GM12865 (cell line): ENCODE measurements around the gene SLC24A3.

Experiments
- DNase-seq: peaks from one replicate; pipeline ENCODE4 v3.0.0; 2010; ENCODE audit warnings: low read depth
- H3K4me3 ChIP-seq: 2 replicates; pipeline ENCODE4 v1.5.1; 2011; ENCODE audit warnings: mild to moderate bottlenecking, low read depth, low read length, control low read depth
- TF ChIP-seq, protein P1 (sequence below): IDR thresholded peaks from 2 replicates; pipeline ENCODE4 v1.5.1; 2011; ENCODE audit warnings: low read length, control low read depth, low read depth, inconsistent platforms; ENCODE audit not compliant: insufficient read depth; ENCODE audit errors: missing control alignments

The SLC24A3 gene

GRCh38 chr20:19330731-19331130 is 118.3 kb downstream of the SLC24A3 start:
- TF ChIP-seq, protein P1, sequence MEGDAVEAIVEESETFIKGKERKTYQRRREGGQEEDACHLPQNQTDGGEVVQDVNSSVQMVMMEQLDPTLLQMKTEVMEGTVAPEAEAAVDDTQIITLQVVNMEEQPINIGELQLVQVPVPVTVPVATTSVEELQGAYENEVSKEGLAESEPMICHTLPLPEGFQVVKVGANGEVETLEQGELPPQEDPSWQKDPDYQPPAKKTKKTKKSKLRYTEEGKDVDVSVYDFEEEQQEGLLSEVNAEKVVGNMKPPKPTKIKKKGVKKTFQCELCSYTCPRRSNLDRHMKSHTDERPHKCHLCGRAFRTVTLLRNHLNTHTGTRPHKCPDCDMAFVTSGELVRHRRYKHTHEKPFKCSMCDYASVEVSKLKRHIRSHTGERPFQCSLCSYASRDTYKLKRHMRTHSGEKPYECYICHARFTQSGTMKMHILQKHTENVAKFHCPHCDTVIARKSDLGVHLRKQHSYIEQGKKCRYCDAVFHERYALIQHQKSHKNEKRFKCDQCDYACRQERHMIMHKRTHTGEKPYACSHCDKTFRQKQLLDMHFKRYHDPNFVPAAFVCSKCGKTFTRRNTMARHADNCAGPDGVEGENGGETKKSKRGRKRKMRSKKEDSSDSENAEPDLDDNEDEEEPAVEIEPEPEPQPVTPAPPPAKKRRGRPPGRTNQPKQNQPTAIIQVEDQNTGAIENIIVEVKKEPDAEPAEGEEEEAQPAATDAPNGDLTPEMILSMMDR = no peak
- H3K4me3 ChIP-seq = no peak overlapping the region
- DNase-seq = no peak

DNA sequence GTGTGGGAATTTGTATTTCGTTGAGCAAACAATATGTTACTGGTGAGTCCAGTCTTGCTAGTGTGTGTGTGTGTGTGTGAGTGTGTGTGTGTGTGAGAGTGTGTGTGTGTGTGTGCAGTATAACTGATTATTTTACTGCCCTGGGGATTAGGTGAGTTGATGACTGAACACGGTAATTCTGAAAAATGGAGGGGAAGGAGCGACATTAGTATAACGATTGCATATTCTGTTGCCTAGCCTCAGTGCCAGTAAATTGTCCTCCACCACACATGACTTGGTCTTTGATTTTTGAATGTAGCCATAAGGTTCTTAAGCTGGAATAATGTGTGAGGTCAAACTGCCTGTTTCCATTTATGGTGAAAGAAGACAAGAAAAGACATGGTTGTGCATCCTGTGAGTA is 121.1 kb downstream of the SLC24A3 start:
- no peak for DNase-seq
- no peak overlapping the region for H3K4me3 ChIP-seq
- TF ChIP-seq, protein P1 = no peak

- TF ChIP-seq, protein P1 = no peak
- no peak for DNase-seq
- H3K4me3 ChIP-seq = no peak overlapping the region
Observed at GRCh38 chr20:19335341-19335740, 122.9 kb downstream of the SLC24A3 start.

DNA sequence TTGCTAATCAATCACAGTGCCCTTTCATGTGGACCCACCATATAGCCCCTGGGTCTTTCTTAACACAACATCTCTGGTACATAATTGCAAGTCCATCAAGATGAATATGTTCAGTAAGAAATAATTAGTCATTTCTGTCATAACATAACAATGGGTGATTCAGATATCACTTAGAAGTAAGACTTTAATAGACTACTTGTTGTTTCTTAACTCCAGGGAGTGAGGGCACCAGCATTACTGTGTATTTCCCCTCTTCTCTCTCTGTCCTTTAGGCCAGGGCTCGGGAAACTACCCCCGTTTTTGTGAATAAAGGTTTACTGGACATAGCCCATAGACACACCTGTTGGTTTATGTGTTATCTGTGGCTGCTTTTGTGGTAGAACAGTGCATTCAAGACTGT is 123.5 kb downstream of the SLC24A3 start:
- no peak for DNase-seq
- H3K4me3 ChIP-seq = no peak overlapping the region
- TF ChIP-seq, protein P1 = no peak

DNA sequence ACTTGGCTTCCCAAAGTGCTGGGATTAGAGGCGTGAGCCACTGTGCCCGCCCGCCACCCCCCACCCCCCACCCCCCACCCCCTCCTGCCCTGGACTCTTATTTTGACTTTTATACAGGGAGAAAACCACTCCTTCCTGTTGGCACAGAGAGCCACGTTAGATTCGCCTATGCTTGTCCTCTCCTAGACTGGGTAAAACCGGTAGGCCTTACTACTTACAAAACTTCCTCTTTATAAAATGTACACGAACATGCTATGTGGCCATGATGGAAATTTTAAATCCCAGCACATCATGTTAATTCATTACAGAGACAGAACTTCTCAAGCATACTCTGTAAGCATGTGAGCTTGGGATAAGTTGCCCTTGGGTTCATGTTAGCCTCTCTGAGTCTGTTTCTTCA is 124.2 kb downstream of the SLC24A3 start:
- no peak for DNase-seq
- TF ChIP-seq, protein P1 = no peak

DNA sequence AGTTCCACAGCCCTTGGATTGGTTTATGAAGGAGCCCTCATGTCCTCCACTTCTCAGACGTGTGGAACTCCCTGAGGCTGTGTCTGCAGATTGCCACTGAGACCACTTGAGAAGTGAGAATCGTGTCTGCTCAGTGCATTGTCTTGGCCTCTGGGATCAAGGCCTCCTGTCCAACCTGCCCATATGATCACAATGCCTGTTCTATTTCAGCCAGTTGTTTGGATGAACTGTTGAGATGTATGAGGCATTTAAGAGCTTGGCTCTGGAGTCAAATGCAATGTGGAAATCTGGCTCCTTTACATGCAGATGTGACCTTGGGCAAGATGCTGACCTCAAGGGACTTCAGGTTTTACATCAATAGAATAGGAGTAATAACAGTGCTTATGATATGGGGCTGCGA is 125.9 kb downstream of the SLC24A3 start:
- TF ChIP-seq, protein P1 = no peak
- DNase-seq = no peak
- no peak overlapping the region for H3K4me3 ChIP-seq

More for the DNA sequence above, 124.2 kb downstream of the SLC24A3 start:
- H3K4me3 ChIP-seq = no peak overlapping the region

DNA sequence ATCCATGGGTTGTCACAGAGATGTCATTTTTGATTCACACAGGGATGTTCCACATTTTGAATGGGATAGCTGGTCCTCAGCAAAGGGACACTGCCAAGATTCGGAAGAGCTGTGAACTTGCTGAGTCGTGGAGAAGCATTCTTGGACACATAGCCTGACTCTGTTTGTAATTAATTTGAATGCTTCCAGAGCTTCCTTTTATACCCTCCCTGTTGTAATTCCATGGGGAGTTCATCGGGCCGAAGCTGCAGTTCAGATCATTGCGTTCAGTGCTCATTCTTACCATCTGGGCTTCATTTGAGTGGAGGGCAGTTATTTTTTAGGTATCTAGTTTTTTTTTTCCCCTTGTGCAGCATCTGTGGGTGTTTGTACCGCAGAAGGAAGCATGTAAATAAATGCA is 126.5 kb downstream of the SLC24A3 start:
- H3K4me3 ChIP-seq = no peak overlapping the region
- DNase-seq = no peak
- TF ChIP-seq, protein P1 = no peak
